ENCODE data around the gene GABRG3. TPM values are rescaled to one million over a fixed set of nuclear protein-coding genes. Genes with fewer than 3 reads are reported as not detected.

GABRG3 gene
- total RNA-seq, 4 donors from 2014 or later = 0.97 to 3.9 (median 3.6) TPM; not detected in 1

DNA sequence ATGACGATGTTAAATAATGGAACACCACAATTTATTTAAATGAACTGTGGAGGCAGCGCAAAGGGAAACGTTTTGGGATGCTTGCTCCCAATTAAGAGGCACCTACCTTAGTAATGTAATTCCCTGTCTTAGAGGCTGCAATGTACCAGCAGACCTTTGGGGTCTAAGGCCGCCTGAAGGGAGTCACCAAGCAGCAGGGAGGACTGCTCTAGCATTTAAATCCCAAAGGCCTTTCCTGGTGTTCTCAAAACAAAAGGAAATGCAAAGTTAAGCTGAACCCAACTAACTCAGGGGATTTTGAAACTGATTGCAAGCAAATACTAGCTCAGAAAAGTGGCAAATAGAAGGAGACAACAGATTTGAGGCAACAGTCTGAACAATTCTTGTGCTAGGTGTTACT, 510.8 kb downstream of the GABRG3 start:
- 79% methylated on average over 4 of the region's 4 CpGs for WGBS
- DNase-seq (ENCODE audit: low spot score in 2 of 2) = no peak
- Histone ChIP-seq H3K27ac (no peak overlapping the region), H3K4me3 (no peak overlapping the region), H3K27me3 (no peaks in the 10 kb centered on the region), H3K9me3 (no peaks in the 10 kb centered on the region), H3K4me1 (peaks cover 19% of the 10 kb centered on the region), H3K36me3 (no peaks in the 10 kb centered on the region)
- TF ChIP-seq POLR2AphosphoS5 (IDR thresholded peaks at IDR 0.05) = no peak
- no peak for TF ChIP-seq EP300 (IDR thresholded peaks at IDR 0.05)
- no peak for TF ChIP-seq CTCF (IDR thresholded peaks at IDR 0.05)
- TF ChIP-seq POLR2A (IDR thresholded peaks at IDR 0.05) = no peak

DNA sequence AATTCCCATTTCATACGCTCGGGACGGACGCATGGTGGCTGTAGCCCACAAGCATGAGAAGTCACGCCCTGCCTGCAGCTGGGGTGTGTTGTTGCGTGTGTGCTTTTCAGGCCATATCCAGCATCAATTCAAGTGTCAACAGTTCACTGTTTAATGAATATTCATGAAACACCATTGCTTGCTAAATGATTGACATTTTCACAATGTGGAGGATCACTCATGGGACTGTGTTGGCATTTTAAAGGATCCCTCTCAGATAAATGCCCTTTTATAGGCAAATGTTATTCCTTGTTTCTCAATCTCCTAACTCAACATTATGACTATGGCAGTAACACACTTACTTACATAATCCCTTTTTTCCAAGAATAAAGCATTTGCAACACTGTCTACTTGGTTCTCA, 511.3 kb downstream of the GABRG3 start:
- TF ChIP-seq POLR2A (IDR thresholded peaks at IDR 0.05) (no peak), POLR2AphosphoS5 (IDR thresholded peaks at IDR 0.05) (no peak), EP300 (IDR thresholded peaks at IDR 0.05) (no peak), CTCF (IDR thresholded peaks at IDR 0.05) (no peak)
- Histone ChIP-seq H3K4me1 (peaks cover 22% of the 10 kb centered on the region), H3K4me3 (no peak overlapping the region), H3K27me3 (no peaks in the 10 kb centered on the region), H3K36me3 (no peaks in the 10 kb centered on the region), H3K27ac (no peak overlapping the region), H3K9me3 (no peaks in the 10 kb centered on the region)
- 87% methylated on average over 6 of the region's 6 CpGs for WGBS
- no peak for DNase-seq (ENCODE audit: low spot score in 2 of 2)

DNA sequence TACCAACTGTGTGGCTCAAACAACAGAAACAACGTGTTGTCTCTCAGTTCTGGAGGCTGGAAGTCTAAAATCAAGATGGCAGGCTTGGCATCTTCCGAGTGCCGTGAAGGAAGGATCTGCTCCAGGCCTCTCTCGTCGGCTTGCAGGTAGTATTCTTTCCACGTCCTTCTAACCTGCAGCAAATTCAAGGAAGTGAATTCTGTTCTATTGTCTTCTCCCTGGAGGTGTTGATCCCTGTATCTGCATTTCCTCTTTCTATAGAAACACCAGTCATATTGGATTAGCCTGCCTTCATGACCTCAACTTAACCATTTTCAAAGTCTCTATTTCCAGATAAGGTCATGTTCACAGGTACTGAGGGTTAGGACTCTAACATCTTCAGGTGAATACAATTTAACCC, 512.1 kb downstream of the GABRG3 start:
- no peaks in the 10 kb centered on the region for H3K27me3 ChIP-seq
- no peak for DNase-seq (ENCODE audit: low spot score in 2 of 2)
- peaks cover 29% of the 10 kb centered on the region for H3K4me1 ChIP-seq
- no peak overlapping the region for H3K27ac ChIP-seq
- H3K9me3 ChIP-seq = no peaks in the 10 kb centered on the region
- no peaks in the 10 kb centered on the region for H3K36me3 ChIP-seq
- no peak overlapping the region for H3K4me3 ChIP-seq
- 86% methylated on average over 6 of the region's 6 CpGs for WGBS
- TF ChIP-seq EP300 (IDR thresholded peaks at IDR 0.05) (no peak), POLR2A (IDR thresholded peaks at IDR 0.05) (no peak), POLR2AphosphoS5 (IDR thresholded peaks at IDR 0.05) (no peak), CTCF (IDR thresholded peaks at IDR 0.05) (no peak)

GRCh38 chr15:27485265-27485664, 514.3 kb downstream of the GABRG3 start:
- 84% methylated on average over 3 of the region's 3 CpGs for WGBS
- Histone ChIP-seq H3K4me1 (peaks cover 15% of the 10 kb centered on the region), H3K4me3 (no peak overlapping the region), H3K27ac (no peak overlapping the region), H3K36me3 (no peaks in the 10 kb centered on the region), H3K9me3 (no peaks in the 10 kb centered on the region), H3K27me3 (no peaks in the 10 kb centered on the region)
- TF ChIP-seq EP300 (IDR thresholded peaks at IDR 0.05) (no peak), POLR2AphosphoS5 (IDR thresholded peaks at IDR 0.05) (no peak), CTCF (IDR thresholded peaks at IDR 0.05) (no peak), POLR2A (IDR thresholded peaks at IDR 0.05) (no peak)
- no peak for DNase-seq (ENCODE audit: low spot score in 2 of 2)

DNA sequence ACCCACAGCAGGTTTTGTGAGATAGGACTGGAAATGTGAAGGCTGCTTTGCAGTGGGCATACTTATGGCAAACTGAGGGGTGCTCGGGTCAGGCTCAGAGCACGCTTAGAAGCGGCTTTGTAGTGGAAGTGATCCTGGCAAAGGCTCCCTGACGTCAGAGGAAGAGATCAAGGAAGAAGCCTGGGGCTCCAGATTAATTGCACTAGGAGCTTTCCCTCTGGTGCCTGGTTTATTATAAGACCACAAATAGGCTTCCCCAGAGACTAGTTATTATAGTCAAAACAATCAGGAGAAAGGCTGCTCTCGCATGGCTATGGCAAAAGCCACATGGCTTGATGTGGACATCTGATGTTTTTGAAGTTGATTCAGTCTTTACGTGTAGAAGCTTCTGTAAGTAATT, 515.1 kb downstream of the GABRG3 start:
- H3K4me3 ChIP-seq = no peak overlapping the region
- H3K4me1 ChIP-seq = peaks cover 10% of the 10 kb centered on the region
- H3K9me3 ChIP-seq = no peaks in the 10 kb centered on the region
- 56% methylated on average over 6 of the region's 6 CpGs for WGBS
- TF ChIP-seq CTCF (IDR thresholded peaks at IDR 0.05) (no peak), POLR2A (IDR thresholded peaks at IDR 0.05) (no peak), POLR2AphosphoS5 (IDR thresholded peaks at IDR 0.05) (no peak), EP300 (IDR thresholded peaks at IDR 0.05) (no peak)
- no peaks in the 10 kb centered on the region for H3K27me3 ChIP-seq
- DNase-seq (ENCODE audit: low spot score in 2 of 2) = no peak
- H3K27ac ChIP-seq = no peak overlapping the region
- H3K36me3 ChIP-seq = no peaks in the 10 kb centered on the region
